Measurements from ENCODE around the gene CORT.
A peak's percentile ranks its signal among the peaks of the same experiment; 100 is the strongest.
"Not testable (repeated sequence)": the region's sequence is repeated elsewhere in the genome, so short reads cannot be mapped to it uniquely, and the experiment has no call there.

Gene CORT, protein sequence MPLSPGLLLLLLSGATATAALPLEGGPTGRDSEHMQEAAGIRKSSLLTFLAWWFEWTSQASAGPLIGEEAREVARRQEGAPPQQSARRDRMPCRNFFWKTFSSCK

DNA sequence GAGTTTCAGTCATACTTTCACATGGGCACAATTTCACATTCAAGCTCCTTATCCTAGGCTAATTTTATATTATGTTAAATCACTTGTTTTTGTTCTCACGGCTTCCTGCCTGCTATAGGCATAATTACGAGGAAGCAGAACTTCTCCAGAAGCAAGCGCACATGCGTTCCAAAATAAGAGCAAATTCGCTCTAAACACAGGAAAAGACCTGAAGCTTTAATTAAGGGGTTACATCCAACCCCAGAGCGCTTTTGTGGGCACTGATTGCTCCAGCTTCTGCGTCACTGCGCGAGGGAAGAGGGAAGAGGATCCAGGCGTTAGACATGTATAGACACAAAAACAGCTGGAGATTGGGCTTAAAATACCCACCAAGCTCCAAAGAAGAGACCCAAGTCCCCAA lies at the start of gene CORT:
Gene CORT (plus strand): TSS at position 281 of the 400 bp plus-strand sequence. CDS start 193 bp downstream, outside the sequence.
- no peak for DNase-seq

DNA sequence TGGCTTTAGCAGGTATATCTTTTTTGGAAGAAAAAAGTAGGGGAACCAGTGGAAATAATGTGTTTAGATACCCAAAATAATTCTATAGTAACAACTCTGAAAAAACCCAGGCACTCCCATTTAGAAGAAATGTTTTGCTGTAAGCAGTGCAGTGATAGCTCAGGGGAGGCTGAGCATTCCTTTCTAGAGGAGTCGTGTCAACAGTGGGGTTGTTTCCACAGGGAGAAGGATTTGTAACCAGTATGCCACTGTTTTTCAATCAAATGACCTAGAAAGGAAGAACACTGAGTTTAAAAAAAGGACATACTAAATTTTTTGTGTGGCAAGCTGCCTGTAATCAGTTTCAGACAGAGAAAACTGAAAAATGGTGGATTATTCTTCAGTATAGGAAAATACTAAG lies 48.5 kb upstream of the CORT start:
- DNase-seq = no peak

DNA sequence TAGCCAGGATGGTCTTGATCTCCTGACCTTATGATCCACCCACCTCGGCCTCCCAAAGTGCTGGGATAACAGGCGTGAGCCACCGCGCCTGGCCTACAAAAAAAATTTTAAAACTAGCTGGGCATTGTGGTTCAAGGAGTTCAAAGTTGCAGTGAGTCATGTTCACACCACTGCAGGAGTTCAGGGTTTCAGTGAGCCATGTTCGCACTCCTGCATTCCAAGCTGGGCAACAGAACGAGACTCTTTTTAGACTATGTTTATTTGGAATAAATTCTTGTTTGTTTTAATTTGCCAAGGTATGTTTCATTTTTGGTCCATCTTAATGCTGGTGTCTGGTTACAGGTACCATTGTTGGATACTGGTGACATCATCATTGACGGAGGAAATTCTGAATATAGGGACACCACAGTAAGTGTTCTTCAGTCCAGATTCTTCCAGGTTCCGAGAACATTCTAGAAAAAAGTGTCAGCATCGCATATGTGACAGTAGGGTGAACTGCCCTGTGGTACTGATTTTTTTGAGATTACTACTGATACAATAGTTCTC lies 47.0 kb upstream of the CORT start:
- no peak for DNase-seq

DNA sequence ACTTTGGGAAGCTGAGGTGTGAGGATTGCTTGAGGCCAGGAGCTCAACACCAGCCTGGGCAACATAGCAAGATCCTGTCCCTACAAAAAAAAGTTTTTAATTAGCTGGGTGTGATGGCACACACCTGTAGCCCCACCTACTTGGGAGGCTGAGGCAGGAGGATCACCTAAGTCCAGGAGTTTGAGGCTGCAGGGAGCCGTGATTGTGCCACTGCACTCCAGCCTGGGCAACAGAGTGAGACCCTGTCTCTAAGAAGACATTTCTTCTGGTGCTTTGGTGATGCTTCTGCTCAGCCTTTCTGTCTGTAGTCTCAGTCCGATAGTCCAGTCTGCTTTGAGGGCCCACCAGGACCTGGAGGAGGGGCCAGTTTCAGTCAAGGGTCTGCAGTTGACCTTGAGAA lies 42.6 kb upstream of the CORT start:
- no peak for DNase-seq

DNA sequence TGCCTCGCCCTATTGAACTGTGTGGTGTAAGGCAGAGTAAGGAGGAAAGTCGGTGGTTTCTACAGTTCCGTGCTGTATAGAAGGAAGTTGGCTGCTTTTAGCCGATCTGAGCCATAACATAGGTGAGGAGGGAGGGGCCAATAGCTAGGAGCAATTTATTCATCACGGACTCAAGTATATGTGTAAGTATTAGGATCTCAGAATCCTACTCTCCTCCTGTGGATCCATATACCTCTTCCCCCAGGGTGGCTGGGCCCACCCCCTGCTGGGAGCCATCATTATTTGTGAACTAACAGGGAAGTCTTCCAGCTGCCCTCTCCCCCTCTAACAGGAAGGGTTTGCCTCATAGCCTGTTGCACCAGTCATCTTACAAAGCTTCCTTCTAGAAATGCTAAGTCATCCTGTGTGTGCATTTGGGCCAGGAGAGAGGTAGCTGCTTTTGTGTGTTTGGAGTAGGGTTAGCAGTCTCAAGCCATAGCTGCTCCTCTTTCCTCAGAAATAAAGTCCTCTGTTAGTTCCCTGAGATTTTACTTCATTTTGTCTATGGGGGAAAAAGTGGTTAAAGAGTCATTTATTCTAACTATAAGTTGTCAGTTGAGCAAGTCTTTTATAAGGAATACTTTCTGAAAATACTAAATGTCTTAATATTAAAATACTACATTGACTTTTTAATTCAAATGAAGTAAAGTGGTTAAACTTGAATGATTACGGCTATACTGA lies 34.5 kb upstream of the CORT start:
- DNase-seq = peak; percentile 45 to 93

DNA sequence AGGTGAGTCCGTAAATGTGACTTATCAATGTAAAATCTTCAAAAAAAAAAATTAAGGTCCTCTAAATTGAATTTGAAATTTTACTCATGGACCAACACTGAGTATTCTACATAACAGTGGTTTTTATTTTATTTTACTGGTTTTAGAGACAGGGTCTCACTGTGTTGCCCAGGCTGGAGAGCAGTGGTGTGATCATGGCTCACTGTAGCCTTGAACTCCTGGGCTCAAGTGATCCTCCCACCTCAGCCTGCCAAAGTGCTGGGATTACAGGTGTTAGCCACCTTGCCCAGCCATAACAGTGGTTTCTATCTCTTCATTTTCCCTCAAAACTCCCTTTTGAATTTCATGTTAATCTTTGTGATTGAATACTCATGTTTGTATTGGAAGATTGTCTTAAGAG lies 33.9 kb upstream of the CORT start:
- not testable (repeated sequence) for DNase-seq

DNA sequence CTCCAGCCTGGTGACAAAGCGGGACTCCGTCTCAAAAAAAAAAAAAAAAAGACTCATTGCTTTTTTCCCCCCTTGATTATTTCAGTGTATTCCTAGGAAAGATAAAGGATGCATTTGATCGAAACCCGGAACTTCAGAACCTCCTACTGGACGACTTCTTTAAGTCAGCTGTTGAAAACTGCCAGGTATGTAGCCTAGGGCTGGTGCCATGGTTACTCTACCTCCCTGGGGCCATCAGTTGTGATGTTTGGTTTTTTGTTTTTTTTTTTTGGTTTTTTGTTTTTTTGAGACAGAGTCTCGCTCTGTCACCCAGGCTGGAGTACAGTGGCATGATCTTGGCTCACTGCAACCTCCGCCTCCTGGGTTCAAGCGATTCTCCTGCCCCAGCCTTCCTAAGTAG lies 31.1 kb upstream of the CORT start:
- not testable (repeated sequence) for DNase-seq

- DNase-seq = no peak
These were observed 30.5 kb upstream of the CORT start for GRCh38 chr1:10419351-10419750.

- no peak for DNase-seq
These were observed 28.2 kb upstream of the CORT start for GRCh38 chr1:10421637-10422036.

DNA sequence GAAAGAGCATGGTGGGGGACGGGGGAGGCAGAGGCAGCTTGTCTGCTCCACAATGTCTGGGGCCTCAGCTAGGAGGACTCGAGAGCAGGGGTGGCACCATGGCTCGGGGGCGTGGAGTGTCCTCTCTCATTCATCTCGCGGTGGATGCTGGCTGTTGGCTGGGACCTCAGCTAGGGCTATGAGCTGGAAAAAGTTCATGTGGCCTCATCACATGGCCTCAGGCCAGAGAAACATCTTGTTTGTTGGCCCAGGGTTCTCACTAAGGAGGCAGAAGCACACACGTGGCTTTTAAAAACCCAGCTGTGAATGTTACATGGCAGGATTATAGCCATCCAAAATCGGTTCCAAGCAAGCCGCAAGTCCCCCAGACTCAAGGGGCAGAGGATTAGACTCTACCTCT lies 25.8 kb upstream of the CORT start:
- DNase-seq = no peak

- no peak for DNase-seq
These were observed 25.2 kb upstream of the CORT start for GRCh38 chr1:10424651-10425050.

DNA sequence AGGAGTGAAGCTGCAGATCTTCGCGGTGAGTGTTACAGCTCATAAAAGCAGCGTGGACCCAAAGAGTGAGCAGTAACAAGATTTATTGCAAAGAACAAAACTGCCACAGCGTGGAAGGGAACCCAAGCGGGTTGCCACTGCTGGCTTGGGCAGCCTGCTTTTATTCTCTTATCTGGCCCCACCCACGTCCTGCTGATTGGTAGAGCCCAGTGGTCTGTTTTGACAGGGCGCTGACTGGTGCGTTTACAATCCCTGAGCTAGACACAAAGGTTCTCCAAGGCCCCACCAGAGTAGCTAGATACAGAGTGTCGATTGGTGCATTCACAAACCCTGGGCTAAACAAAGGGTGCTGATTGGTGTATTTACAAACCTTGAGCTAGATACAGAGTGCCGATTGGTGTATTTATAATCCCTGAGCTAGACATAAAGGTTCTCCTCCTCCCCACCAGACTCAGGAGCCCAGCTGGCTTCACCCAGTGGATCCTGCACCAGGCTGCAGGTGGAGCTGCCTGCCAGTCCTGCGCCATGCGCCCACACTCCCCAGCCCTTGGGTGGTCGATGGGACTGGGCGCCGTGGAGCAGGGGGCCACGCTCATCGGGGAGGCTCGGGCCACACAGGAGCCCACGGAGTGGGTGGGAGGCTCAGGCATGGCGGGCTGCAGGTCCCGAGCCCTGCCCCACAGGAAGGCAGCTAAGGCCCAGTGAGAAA lies 23.9 kb upstream of the CORT start:
- not testable (repeated sequence) for DNase-seq

GRCh38 chr1:10426535-10426848 lies 23.3 kb upstream of the CORT start:
- DNase-seq = not testable (repeated sequence)

DNA sequence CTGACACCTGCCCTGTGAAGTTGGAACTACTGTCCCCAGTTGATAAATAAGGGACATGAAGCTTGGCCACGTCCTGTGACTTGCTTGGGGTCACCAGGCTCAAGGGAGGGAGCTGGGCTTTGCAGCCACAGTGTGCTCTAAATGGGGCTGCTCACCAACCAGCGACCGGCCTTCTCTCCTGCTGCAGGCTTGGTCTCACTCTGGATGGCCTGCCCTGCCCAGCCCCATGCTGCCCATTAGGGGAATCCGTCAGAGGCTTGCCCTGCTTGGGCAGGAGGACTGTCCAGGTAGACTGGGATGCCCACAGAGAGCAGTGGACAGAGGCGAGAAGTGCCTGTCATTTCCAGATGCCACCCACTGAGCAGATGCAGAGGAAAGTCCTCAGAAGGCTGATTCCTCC lies 20.8 kb upstream of the CORT start:
- DNase-seq = no peak

DNA sequence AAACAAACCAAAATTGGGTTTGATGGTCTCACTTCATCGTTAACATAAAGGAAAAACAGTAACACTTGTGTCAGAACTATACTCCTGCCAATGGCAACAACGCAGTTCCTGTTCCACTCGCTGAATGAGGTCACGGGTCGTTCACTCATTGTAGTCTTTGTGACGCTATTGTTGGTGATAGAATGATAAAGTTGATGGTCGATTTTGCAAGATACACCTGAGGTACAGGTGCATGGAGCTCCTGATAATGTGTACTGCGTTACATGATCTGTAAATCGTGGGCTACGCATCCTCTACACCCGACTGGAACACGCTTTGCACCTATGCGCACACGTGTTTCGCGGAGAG lies 20.0 kb upstream of the CORT start:
- DNase-seq = no peak

DNA sequence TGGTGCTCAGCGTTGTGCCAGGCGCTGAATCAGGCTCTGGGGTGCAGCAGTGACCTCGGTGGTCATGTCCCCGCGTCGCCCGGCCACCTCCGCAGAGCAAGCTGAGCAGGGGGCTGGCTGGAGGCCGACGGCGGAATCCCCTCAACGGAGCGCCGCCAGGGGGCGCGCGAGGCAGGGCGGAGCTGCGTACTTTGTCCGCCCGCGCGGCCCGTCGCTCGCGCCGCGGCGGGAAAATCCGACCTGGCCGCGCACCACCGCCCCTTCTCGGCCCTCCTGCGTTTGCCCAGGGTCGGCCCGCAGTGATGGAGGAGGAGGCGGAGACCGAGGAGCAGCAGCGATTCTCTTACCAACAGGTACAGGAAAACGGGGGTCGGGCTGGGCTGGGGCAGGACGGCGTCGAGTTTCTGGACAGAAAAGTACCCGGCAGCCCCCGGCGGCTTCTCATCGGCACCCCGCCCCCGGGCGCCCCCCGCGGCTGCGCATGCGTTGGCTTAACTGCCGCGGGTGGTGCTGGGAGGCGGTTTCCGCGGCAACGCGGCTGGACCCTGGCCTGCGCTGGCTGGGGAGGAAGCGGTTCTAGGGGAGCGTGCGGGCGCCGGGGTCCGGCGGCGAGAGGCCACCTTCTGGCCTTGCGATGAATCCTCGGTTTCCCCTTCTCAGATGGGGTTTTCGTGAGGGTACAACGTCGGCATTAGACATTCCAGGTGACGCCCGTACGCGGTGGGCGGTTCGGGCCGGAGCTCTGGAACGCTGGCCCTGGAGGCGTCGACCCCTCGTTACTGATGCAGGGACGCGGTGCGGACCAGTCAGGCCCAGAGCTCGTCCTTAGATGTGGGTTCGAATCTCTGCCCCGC lies 19.4 kb upstream of the CORT start, which contains the start of gene CENPS:
Gene CENPS (plus strand): TSS at position 218 of the 854 bp plus-strand sequence. CDS start 85 bp downstream, at position 303.
- DNase-seq = peak; percentile 55 to 87

DNA sequence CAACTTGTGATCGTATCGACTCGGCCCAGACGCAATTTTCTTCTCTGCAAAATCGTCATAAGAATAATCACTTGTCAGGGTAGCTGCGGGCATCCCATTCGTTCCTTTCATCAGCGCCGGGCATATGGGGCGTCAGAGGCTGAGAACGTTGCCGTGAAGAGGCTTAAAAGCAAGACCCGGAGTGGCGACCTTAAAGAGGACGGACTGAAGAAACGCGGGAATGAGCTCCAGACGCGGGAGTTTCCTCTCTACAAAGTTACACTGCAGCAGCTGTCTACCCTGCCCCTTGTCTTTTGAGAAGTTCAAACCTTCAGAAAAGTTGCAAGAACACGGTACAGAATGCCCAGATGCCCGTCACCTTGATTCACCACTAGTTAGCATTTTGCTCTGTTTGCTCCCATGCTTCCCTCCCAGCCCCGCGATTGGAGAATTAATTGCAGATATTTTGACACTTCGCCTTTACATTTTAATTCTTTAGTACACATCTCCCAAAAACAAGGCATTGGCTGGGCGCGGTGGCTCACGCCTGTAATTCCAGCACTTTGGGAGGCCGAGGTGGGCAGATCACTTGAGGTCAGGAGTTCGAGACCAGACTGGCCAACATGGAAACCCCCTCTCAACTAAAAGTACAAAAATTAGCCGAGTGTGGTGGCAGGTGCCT lies 18.6 kb upstream of the CORT start:
- DNase-seq = no peak

- no peak for DNase-seq
These were observed 16.7 kb upstream of the CORT start for GRCh38 chr1:10432910-10433700.

DNA sequence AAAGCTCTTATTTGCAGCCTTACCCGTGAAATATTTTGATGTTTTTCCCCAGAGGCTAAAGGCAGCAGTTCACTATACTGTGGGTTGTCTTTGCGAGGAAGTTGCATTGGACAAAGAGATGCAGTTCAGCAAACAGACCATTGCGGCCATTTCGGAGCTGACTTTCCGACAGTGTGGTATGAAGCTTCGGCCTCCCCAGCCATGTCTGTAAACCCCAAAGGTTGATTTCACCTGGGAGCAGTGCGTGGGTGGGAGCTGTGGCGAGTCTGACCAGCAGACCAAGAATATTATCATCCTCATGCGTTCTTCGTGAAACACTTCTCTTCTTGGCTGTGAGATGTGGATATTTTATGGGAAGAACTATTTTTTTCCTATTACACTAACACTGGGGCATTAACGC lies 16.0 kb upstream of the CORT start:
- no peak for DNase-seq

- no peak for DNase-seq
These were observed 15.2 kb upstream of the CORT start for GRCh38 chr1:10434590-10434989.

- no peak for DNase-seq
These were observed 12.8 kb upstream of the CORT start for GRCh38 chr1:10437052-10437451.

DNA sequence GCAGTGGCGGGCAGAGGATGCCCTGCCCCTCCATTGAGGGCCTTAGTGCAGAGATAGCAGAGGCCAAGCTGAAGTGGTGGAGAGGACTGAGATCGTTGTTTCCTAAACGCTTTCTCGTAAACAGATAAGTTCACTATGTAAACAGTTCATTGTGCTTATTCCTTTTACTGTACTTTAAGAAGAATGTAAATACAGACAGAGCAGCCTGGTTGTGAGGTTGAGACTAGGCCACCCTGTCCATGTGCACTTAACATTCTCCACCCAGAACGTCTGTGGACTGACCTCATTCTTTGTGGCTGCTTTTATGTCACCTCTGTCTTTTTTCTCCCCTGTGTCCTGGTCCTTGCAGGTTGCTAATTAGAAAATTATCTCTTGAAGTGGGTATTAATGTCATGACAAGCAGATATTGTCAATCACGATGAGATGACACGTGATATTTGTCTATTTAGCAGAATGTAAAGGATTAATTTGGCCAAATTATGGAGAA lies 11.1 kb upstream of the CORT start:
- no peak for DNase-seq

Measured in bone marrow (tissue), 2 donors.